ENCODE measurements around the gene ESPL1. TPM values are rescaled to one million over a fixed set of nuclear protein-coding genes. Genes with fewer than 3 reads are reported as not detected.

ESPL1 gene
- total and polyA plus RNA-seq, 2 of the 13 experiments (the other 11 are each of a cell fraction or from before 2014, with no cell fraction given), result 5.8 to 11.5 TPM

DNA sequence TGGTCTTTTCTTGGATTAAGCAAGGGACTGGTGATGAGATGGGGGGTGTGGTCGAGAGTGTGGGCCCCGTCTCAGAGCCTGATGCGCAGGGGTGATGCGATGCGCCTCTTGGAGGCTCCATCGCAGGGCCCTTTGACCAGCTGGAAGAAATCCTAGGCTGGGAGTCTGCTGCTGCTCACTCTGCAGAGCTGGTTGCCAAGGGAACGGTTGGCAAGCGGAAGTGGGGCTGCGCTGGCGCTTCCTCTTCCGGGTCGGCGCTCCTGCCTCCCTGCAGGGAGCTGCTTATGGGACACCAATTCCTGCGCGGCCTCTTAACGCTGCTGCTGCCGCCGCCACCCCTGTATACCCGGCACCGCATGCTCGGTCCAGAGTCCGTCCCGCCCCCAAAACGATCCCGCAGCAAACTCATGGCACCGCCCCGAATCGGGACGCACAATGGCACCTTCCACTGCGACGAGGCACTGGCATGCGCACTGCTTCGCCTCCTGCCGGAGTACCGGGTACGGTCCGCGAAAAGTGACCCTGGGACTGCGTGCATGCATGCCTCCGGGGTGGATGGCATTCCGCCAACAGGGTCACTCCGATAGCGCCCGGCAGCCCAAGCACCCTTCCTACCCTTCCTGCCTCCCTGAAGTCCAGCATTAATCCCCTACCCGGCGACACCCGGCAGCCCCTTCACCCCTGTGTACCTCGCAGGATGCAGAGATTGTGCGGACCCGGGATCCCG lies 31.5 kb downstream of the ESPL1 start, which contains the start of gene MYG1:
Gene MYG1, plus strand, starts transcription at position 242 of the 727 bp plus-strand sequence. Its CDS starts 43 bp downstream, at position 285.
- Histone ChIP-seq H3K27me3 (ENCODE audit: control insufficient read depth in 1 of 2, insufficient read depth in 2 of 2, low read length in 2 of 2) (peaks cover 0 to 4% of the 10 kb centered on the region in 2 experiments; a peak in 1 of 5 replicates), H3K4me2 (ENCODE audit: low read depth, low read length) (peak within 1 kb of the TSS; percentile 94), H3K4me3 (replicated peaks in 1 of 3; ENCODE audit: insufficient read depth in 1 of 3, low read depth in 2 of 3, low read length in 3 of 3) (peak within 1 kb of the TSS; percentile 85 to 96 (median 86)), H3K4me1 (ENCODE audit: insufficient read depth, low read length) (peaks cover 73% of the 10 kb centered on the region), H3K9ac (ENCODE audit: insufficient read depth, low read depth, low read length) (peak within 1 kb of the TSS; percentile 86), H4K20me1 (ENCODE audit: insufficient read depth, low read length) (no peaks in the 10 kb centered on the region), H3K9me3 (ENCODE audit: low read length) (no peaks in the 10 kb centered on the region), H3K36me3 (replicated peaks in 1 of 2; ENCODE audit: control insufficient read depth in 1 of 2, insufficient read depth in 2 of 2, low read length in 2 of 2) (peaks cover 3 to 21% of the 10 kb centered on the region in 2 experiments), H3K27ac (ENCODE audit: extremely low read length, insufficient read depth, low read length) (peak within 1 kb of the TSS; percentile 81), H2AFZ (ENCODE audit: low read length) (no peak within 1 kb of the TSS), H3K79me2 (ENCODE audit: insufficient read depth, low read length) (peaks cover 39% of the 10 kb centered on the region)
- POLR2A ChIA-PET, result interaction anchor here (0.6 to 3.2 kb wide), 10 partner anchors 22 to 293 kb away, joined by 3 to 58 read pairs (median 4); partner anchors contain the start of genes AAAS, CSAD, PRR13 and SP1
- no TSS peak for BruUV-seq (replicated peaks)
- 21% methylated on average over 8 of the region's 51 CpGs for WGBS (ENCODE audit: low lambda C conversion rate)
- peak; percentile 32 for FAIRE-seq
- intact Hi-C loops (cut with micrococcal nuclease; ENCODE audit: unreplicated experiment) (loop anchor here (5.0 kb wide), 1 partner anchor 77 kb away; no protein-coding TSS in a partner anchor), in situ Hi-C loops (cut with HindIII; ENCODE audit: extremely low pct_ligation_motif_present, low pct_unique_long_range_greater_than_20kb) (no loop called here)
- ATAC-seq, result peak; percentile 88
- peak; percentile 89 for DNase-seq (ENCODE audit: low spot score)
- CTCF ChIA-PET (ENCODE audit: low intra/inter-chr PET ratio, low total read pairs), result no interaction called here
- TF ChIP-seq, protein P1, sequence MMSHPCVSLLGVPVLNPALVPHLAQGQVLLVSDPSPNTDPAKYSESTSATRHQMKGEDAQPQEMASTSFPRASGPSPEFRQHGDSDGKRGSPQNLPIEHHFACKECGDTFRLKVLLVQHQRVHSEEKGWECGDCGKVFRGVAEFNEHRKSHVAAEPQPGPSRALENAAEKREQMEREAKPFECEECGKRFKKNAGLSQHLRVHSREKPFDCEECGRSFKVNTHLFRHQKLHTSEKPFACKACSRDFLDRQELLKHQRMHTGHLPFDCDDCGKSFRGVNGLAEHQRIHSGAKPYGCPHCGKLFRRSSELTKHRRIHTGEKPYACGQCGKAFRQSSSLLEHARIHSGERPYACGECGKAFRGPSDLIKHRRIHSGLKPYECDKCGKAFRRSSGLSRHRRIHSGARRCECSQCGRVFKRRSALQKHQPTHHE (CRISPR knock-in tag; IDR thresholded peaks at IDR 0.05; ENCODE audit: borderline replicate concordance), result no peak
- TF ChIP-seq NAIF1 (CRISPR knock-in tag; IDR thresholded peaks at IDR 0.05; ENCODE audit: borderline replicate concordance) (no peak), CAMTA2 (CRISPR knock-in tag; IDR thresholded peaks at IDR 0.05; ENCODE audit: borderline replicate concordance) (no peak), ZNF10 (CRISPR knock-in tag; IDR thresholded peaks at IDR 0.05; ENCODE audit: borderline replicate concordance, low read depth) (no peak), CC2D1A (CRISPR knock-in tag; IDR thresholded peaks at IDR 0.05) (0 out of 2 replicates have a peak, but pooled peaks have one; percentile 56), ZSCAN29 (CRISPR knock-in tag; conservative IDR thresholded peaks at IDR 0.05) (peak; percentile 96), SIX1 (CRISPR knock-in tag; IDR thresholded peaks at IDR 0.05; ENCODE audit: borderline replicate concordance) (no peak), ZNF761 (CRISPR knock-in tag; conservative IDR thresholded peaks at IDR 0.05) (peak; percentile 88; the same call in 1 of the 2 replicates), EEA1 (CRISPR knock-in tag; IDR thresholded peaks at IDR 0.05; ENCODE audit: borderline replicate concordance) (peak; percentile 86; the same call in 1 of the 2 replicates), SMARCE1 (IDR thresholded peaks at IDR 0.05; ENCODE audit: borderline replicate concordance) (no peak), KAT2B (IDR thresholded peaks at IDR 0.05; ENCODE audit: borderline replicate concordance, low read depth, low read length) (no peak), NFYC (CRISPR knock-in tag; IDR thresholded peaks at IDR 0.05) (0 out of 2 replicates have a peak, but pooled peaks have one; percentile 31), HMG20B (CRISPR knock-in tag; conservative IDR thresholded peaks at IDR 0.05) (no peak), SRF (IDR thresholded peaks at IDR 0.05; ENCODE audit: low read depth, low read length) (no peak)
- TF ChIP-seq, protein P2, sequence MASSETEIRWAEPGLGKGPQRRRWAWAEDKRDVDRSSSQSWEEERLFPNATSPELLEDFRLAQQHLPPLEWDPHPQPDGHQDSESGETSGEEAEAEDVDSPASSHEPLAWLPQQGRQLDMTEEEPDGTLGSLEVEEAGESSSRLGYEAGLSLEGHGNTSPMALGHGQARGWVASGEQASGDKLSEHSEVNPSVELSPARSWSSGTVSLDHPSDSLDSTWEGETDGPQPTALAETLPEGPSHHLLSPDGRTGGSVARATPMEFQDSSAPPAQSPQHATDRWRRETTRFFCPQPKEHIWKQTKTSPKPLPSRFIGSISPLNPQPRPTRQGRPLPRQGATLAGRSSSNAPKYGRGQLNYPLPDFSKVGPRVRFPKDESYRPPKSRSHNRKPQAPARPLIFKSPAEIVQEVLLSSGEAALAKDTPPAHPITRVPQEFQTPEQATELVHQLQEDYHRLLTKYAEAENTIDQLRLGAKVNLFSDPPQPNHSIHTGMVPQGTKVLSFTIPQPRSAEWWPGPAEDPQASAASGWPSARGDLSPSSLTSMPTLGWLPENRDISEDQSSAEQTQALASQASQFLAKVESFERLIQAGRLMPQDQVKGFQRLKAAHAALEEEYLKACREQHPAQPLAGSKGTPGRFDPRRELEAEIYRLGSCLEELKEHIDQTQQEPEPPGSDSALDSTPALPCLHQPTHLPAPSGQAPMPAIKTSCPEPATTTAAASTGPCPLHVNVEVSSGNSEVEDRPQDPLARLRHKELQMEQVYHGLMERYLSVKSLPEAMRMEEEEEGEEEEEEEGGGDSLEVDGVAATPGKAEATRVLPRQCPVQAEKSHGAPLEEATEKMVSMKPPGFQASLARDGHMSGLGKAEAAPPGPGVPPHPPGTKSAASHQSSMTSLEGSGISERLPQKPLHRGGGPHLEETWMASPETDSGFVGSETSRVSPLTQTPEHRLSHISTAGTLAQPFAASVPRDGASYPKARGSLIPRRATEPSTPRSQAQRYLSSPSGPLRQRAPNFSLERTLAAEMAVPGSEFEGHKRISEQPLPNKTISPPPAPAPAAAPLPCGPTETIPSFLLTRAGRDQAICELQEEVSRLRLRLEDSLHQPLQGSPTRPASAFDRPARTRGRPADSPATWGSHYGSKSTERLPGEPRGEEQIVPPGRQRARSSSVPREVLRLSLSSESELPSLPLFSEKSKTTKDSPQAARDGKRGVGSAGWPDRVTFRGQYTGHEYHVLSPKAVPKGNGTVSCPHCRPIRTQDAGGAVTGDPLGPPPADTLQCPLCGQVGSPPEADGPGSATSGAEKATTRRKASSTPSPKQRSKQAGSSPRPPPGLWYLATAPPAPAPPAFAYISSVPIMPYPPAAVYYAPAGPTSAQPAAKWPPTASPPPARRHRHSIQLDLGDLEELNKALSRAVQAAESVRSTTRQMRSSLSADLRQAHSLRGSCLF (CRISPR knock-in tag; IDR thresholded peaks at IDR 0.05; ENCODE audit: borderline replicate concordance), result no peak
- TF ChIP-seq, protein P3, sequence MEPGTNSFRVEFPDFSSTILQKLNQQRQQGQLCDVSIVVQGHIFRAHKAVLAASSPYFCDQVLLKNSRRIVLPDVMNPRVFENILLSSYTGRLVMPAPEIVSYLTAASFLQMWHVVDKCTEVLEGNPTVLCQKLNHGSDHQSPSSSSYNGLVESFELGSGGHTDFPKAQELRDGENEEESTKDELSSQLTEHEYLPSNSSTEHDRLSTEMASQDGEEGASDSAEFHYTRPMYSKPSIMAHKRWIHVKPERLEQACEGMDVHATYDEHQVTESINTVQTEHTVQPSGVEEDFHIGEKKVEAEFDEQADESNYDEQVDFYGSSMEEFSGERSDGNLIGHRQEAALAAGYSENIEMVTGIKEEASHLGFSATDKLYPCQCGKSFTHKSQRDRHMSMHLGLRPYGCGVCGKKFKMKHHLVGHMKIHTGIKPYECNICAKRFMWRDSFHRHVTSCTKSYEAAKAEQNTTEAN (CRISPR knock-in tag; conservative IDR thresholded peaks at IDR 0.05), result no peak

Data from HepG2 (cell line).